ENCODE data around the gene GPI.
"Not testable (repeated sequence)": the region's sequence is repeated elsewhere in the genome, so short reads cannot be mapped to it uniquely, and the experiment has no call there.

GPI gene

DNA sequence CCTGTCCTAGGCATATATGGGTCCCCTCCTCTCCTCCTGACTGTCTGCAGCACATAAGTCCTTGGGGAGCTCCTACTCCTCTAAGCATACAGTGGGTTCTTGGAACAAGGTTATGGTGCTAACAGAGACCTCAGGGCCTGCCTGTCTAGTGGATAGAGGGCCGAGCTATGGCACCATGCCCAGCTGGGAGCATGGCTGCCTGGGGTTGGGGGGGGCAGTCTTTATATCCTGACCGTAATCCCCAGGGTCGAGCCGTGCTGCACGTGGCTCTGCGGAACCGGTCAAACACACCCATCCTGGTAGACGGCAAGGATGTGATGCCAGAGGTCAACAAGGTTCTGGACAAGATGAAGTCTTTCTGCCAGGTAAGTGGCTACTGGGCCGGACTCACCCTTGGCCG lies 3.3 kb downstream of the GPI start:
- no peak for DNase-seq (ENCODE audit: low spot score)

- DNase-seq (ENCODE audit: low spot score): not testable (repeated sequence)
These were observed 4.2 kb downstream of the GPI start for GRCh38 chr19:34369166-34369565.

GRCh38 chr19:34370117-34370516 lies 5.1 kb downstream of the GPI start:
- DNase-seq (ENCODE audit: low spot score): no peak

DNA sequence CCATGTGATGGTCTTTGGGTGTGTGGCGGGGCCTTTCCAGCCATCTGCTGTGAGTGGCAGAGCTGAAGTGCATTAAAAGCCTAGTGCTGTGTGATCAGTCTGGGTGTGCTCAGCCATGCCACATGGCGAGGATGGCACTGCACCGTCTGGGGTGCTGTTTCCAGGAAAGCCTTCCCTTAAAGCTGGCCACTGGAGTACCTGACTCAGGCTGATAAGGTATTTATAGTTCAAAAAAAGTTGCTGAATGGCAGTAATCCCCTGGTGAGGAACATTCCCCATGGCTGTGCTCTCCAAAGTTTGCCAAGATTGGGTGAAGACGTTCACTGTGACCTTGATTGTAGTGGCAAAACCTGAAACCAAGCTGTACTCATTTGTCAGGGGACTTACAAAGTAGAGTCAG lies 6.0 kb downstream of the GPI start:
- no peak for DNase-seq (ENCODE audit: low spot score)

DNA sequence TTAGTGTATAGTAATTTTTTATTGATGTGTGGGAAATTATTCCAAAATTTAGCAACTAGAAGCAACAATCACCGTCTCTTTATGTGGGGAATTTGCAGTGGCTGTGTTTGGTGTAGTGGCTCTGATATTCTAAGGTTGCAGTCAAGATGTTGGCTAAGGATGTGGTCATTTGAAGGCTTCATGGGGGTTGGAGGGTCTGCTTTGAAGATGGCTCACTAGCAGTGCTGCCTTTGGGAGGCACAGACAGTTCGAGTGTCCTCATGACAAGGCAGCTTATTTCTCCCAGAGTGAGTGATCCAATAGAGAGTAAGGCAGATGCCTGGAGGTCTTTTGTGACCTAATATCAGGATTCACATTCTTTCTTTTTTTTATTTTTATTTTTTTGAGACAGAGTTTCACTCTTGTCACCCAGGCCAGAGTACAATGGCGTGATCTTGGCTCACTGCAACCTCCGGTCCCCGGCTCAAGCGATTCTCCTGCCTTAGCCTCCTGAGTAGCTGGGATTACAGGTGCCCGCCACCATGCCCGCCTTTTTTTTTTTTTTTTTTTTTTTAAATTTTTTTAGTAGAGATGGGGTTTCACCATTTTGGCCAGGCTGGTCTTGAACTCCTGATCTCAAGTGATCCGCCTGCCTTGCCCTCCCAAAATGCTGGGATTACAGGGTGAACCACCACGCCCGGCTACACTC lies 8.7 kb downstream of the GPI start:
- DNase-seq (ENCODE audit: low spot score): no peak

GRCh38 chr19:34375598-34375997 lies 10.6 kb downstream of the GPI start:
- DNase-seq (ENCODE audit: low spot score): no peak

DNA sequence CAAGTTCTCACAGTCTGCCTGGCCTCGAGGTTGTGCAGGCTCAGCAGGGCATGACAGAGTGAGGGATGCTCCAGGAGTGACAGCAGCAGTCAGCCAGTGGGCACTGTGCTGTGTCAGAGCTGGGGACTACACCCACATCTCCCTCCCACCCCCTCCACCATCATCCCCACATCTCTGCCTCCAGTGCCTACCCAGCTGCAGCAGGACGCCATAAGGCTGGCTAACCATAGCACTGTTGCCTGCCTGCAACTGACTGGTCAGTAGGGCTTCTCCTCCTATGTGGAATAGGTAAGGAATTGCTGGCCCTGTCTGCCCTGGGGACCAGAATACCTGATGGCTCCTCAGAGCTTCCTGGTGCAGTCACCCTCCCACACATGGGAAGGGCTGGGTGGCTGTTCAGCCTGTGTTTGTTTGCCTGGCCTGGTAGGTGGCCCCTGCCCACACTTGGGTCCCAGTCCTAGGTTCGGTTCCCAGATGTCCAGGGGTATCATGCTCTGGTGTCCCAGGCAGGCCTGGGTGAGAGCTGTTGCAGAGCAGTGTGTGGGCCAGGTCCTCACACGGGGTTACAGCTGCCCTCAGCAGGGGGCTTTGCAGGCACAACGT lies 15.7 kb downstream of the GPI start:
- DNase-seq (ENCODE audit: low spot score): no peak

DNA sequence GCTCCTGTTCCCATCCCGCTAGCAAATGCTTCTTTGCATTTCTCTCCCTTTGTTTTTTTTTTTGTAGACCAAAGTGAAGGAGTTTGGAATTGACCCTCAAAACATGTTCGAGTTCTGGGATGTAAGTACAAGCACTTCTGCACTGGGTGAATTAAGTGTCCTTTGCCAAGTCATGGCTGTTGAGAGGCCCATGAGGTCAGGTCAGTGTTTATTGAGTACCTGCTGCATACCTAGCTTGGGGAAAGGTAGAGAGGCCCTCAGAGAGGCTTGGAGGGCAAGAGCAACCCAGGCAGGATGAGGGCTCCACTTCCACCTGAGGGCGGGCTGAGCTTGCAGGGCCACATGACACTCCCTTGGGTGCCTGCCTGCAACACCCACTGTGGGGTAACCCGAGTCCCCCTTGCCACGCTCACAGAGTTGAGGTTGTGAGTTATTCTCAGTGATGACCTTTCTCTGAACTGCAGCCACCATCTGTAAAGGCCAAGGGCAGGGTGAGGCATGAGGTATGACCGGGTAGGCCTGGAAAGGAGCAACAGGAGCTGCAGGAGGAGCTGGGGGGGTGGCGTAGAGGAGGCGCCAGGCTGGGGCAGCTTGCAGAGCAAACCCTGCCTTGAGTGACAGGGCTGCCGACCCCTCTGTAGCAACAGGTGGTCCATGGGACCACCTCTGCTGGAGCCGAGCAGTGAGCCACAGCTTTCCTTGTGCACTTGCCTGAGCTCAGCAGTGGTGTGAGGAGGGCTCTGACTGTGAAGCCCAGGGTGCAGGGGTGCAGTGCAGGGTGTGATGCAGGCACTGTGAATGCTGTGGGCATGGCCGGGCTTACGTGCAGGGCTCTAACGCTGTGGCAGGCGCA lies 16.6 kb downstream of the GPI start:
- DNase-seq (ENCODE audit: low spot score): no peak

- DNase-seq (ENCODE audit: low spot score): no peak
These were observed 17.5 kb downstream of the GPI start for GRCh38 chr19:34382471-34382870.

- DNase-seq (ENCODE audit: low spot score): no peak
These were observed 18.6 kb downstream of the GPI start for GRCh38 chr19:34383599-34383998.

DNA sequence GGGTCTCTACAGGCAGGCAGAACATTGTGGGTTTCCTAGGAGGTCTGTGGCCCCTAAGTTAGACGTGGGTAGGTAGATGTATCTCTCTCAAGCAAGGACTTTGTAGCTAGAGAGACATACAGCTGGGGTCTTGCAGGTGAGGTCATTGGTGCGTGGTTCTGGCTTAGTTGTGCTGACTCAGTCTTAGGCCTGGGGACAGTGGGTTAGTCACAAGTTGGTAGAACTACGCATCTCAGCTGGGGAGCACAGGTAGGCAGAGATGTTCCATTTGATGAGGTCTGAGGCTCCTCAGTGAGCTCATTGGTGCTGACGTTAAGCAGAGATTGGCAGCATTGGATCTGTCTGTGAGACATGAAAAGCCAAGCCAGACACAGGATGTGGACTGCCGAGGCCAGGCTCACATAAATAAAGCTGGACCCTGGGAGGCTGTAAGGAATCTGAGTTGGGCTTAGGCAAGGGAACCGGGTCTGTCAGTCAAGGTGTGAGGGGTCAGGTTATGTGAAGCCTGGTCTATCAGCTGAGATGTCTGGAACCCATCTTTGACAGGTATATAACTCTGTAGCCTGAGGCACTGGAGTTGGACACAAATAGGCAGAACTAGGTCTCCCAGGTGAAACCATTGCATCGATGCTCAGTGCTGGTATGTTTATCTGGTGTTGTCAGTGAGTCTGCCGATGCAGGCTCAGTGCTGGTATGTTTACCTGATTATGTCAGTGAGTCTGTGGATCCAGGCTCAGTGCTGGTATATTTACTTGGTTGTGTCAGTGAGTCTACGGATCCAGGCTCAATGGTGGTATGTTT lies 21.8 kb downstream of the GPI start:
- no peak for DNase-seq (ENCODE audit: low spot score)

GRCh38 chr19:34387446-34387810 lies 22.4 kb downstream of the GPI start:
- DNase-seq (ENCODE audit: low spot score): no peak

DNA sequence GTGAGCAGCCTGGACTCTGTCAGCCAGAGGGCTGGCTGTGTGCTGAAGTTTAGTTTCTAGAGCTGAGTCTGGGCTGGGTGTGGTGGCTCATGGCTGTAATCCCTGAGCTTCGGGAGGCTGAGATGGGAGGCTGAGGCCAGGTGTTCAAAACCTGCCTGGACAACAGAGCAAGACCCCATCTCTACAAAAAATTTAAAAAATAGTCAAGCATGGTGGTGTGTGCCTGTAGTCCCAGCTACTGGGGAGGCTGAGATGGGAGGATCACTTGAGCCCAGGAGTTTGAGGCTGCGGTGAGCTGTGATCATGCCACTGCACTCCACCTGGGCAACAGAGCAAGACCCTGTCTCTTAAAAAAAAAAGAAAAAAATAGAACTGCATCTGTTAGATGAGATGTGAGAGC lies 23.7 kb downstream of the GPI start:
- DNase-seq (ENCODE audit: low spot score): not testable (repeated sequence)

GRCh38 chr19:34391813-34392212 lies 26.8 kb downstream of the GPI start:
- no peak for DNase-seq (ENCODE audit: low spot score)

DNA sequence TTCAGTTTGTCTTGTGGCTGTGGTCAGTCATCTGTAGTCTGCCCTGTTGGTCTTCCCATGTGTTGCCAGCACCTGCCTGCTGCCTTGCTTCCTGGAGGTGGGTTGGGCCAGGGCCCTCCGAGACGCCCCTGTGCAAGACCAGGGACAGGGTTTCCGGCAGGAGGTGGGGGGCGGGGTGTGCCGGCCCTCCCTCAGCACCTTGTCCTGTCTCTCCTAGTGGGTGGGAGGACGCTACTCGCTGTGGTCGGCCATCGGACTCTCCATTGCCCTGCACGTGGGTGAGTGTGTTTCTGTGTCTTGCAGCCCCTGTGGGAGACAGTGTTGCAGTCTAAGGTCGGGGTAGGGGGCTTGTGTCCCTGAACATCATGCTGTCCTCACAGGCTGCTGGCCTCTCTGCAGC lies 28.0 kb downstream of the GPI start:
- no peak for DNase-seq (ENCODE audit: low spot score)

GRCh38 chr19:34393629-34394028 lies 28.6 kb downstream of the GPI start:
- DNase-seq (ENCODE audit: low spot score): no peak

DNA sequence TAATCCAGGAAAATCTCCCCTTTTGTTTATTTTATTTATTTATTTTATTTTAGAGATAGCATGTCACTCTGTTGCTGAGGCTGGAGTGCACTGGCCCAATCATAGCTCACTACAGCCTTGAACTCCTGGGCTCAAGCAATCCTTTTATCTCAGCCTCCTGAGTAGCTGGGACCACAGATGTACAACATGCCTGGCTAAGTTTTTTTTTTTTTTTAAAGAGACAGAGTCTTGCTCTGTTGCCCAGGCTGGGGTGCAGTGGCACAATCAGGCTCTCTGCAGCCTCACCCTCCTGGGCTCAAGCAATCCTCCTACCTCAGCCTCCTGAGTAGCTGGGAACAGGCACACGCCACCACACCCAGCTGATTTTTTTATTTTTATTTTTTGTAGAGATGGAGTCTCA lies 32.9 kb downstream of the GPI start:
- DNase-seq (ENCODE audit: low spot score): no peak

GRCh38 chr19:34399886-34400285 lies 34.9 kb downstream of the GPI start:
- DNase-seq (ENCODE audit: low spot score): no peak

- DNase-seq (ENCODE audit: low spot score): not testable (repeated sequence)
These were observed 35.8 kb downstream of the GPI start for GRCh38 chr19:34400844-34401243.

- no peak for DNase-seq (ENCODE audit: low spot score)
These were observed 37.1 kb downstream of the GPI start for GRCh38 chr19:34402074-34402600.

GRCh38 chr19:34403784-34404108 lies 38.8 kb downstream of the GPI start:
- DNase-seq (ENCODE audit: low spot score): no peak

Measured in CD4-positive, alpha-beta T cell treated with Interleukin-6 at 100 ng/mL for 8 hours (primary cell).